Activated naive CD4-positive, alpha-beta T cell treated with anti-CD3 and anti-CD28 coated beads, Interleukin-2, amount 50 U/mL, for 72 hours (primary cell): ENCODE results near the gene OR1K1. TPM values are rescaled to one million over a fixed set of nuclear protein-coding genes. Genes with fewer than 3 reads are reported as not detected.
"Not testable (repeated sequence)": the region's sequence is repeated elsewhere in the genome, so short reads cannot be mapped to it uniquely, and the experiment has no call there.

ENCODE experiments used
- ATAC-seq, 2 donors: fragments of 150-1000 bp; cut with Tn5 transposase; 2 replicates each; pipeline ENCODE4 v1.10.0; 2021; ENCODE audit warnings: mild to moderate bottlenecking in 2 of 2, moderate library complexity in 2 of 2
- DNase-seq, 2 donors: peaks; one replicate each; pipeline ENCODE4 v3.0.0; 2021 to 2022; ENCODE audit warnings: low spot score in 2 of 2
- H3K27ac Mint-ChIP-seq, 2 donors: one replicate each; pipeline ENCODE4 v1.8.0; 2022; ENCODE audit warnings: mild to moderate bottlenecking in 2 of 2, mixed read lengths in 2 of 2
- H3K36me3 Mint-ChIP-seq, 2 donors: one replicate each; pipeline ENCODE4 v1.8.0; 2022; ENCODE audit warnings: mixed read lengths in 2 of 2
- H3K9me3 Mint-ChIP-seq, 2 donors: one replicate each; pipeline ENCODE4 v1.8.0; 2022; ENCODE audit warnings: mixed read lengths in 2 of 2
- total RNA-seq, 2 donors: library from RNA; stranded (reverse); gene quantifications; one replicate each; pipeline ENCODE4 v1.2.3, GENCODE V29; 2022

Gene OR1K1
- total RNA-seq, 2 donors from 2014 or later: not detected

GRCh38 chr9:122807271-122807900 is 7.5 kb downstream of the OR1K1 start:
- H3K36me3 Mint-ChIP-seq: peaks cover 8 to 20% of the 10 kb centered on the region in 2 donors
- peaks cover 0 to 9% of the 10 kb centered on the region in 2 donors for H3K9me3 Mint-ChIP-seq
- peak overlapping the region; percentile 79 to 90 for H3K27ac Mint-ChIP-seq
- DNase-seq (peak; percentile 62 to 65), ATAC-seq (peak; percentile 83 to 91)

- ATAC-seq (peak; percentile 36 to 55), DNase-seq (no peak)
- Mint-ChIP-seq H3K9me3 (peaks cover 0 to 9% of the 10 kb centered on the region in 2 donors), H3K27ac (peak overlapping the region; percentile 69 to 79), H3K36me3 (peaks cover 8 to 20% of the 10 kb centered on the region in 2 donors)
Measured at GRCh38 chr9:122808141-122808540, 8.2 kb downstream of the OR1K1 start.

DNA sequence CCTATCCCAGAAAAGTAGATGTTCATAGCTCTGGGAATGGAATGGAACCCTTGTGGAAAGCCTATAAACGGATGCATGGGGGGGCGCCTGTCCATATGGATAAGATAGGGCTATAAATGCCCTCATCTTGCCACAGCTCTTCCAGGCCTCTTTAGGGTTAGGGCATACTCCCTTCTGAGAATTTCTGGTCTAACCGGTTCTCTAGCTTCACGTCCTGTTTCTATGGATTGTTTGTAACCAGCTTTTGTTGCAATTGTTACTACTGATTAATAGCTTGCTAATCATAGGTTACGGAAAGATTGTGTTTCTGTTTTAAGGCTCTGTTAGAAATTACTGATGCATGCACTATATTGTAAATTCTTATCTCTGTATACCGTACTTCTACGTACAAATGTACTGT is 9.3 kb downstream of the OR1K1 start:
- ATAC-seq, H3K9me3 Mint-ChIP-seq, DNase-seq, H3K27ac Mint-ChIP-seq: not testable (repeated sequence)
- H3K36me3 Mint-ChIP-seq: peaks cover 8 to 20% of the 10 kb centered on the region in 2 donors

GRCh38 chr9:122810306-122810946 is 10.5 kb downstream of the OR1K1 start:
- DNase-seq (peak in 1 of 2 donors; percentile 68), ATAC-seq (peak; percentile 23 to 32)
- H3K27ac Mint-ChIP-seq: no peak overlapping the region
- peaks cover 8 to 20% of the 10 kb centered on the region in 2 donors for H3K36me3 Mint-ChIP-seq
- H3K9me3 Mint-ChIP-seq: peaks cover 0 to 7% of the 10 kb centered on the region in 2 donors

GRCh38 chr9:122812736-122813135 is 12.8 kb downstream of the OR1K1 start:
- ATAC-seq (no peak), DNase-seq (no peak)
- H3K9me3 Mint-ChIP-seq: no peaks in the 10 kb centered on the region
- peaks cover 0 to 5% of the 10 kb centered on the region in 2 donors for H3K36me3 Mint-ChIP-seq
- H3K27ac Mint-ChIP-seq: no peak overlapping the region

- Mint-ChIP-seq H3K36me3 (peaks cover 0 to 5% of the 10 kb centered on the region in 2 donors), H3K27ac (peak overlapping the region; percentile 19 to 57), H3K9me3 (no peaks in the 10 kb centered on the region)
- no peak for ATAC-seq
- DNase-seq: no peak
Measured at GRCh38 chr9:122814545-122814944, 14.6 kb downstream of the OR1K1 start.

DNA sequence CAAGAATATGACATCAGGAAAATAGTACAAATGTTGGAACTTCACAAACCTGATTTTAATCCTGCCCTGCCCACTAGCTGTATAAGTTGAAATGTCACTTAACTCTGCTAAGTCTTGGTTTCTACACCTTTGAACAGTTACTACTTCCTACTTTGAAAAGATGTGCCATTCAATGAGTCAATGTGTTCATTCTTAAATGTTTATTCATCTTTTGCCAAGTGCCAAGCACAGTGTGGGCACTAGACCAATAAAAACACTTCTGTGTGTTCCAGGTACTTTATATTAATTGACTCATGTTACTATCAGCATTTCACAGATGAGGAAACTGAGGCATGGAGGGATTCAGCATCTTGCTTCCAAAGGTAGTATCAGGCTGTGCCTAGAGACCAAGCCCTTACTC is 15.6 kb downstream of the OR1K1 start:
- no peak for DNase-seq
- Mint-ChIP-seq H3K27ac (peak overlapping the region in 1 of 2 donors; percentile 87), H3K9me3 (no peaks in the 10 kb centered on the region), H3K36me3 (peaks cover 0 to 5% of the 10 kb centered on the region in 2 donors)
- peak; percentile 15 to 21 for ATAC-seq

- DNase-seq: peak; percentile 23 to 57
- peak; percentile 75 to 82 for ATAC-seq
- peak overlapping the region; percentile 87 to 96 for H3K27ac Mint-ChIP-seq
Measured at GRCh38 chr9:122816163-122816867, 16.4 kb downstream of the OR1K1 start.

DNA sequence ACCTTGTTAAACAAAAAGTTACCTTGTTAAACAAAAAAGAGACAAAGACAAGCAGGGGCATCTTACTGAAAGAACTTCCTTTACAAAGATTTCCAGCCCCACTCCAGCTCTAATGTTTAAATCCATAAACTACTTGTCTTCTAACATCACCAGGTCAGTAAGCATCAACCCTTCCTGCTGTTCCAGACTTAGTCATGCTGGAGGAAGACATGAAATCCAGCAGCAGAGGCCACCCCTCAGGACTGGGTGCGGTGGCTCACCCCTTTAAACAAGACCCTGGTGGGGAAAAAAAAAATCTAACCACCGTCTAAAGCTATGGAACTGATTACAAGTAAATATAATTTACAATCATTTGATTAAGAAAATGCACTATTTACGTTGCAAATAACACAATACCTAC is 19.4 kb downstream of the OR1K1 start:
- no peak overlapping the region for H3K27ac Mint-ChIP-seq
- ATAC-seq: no peak
- no peaks in the 10 kb centered on the region for H3K9me3 Mint-ChIP-seq
- DNase-seq: no peak
- H3K36me3 Mint-ChIP-seq: peaks cover 2 to 5% of the 10 kb centered on the region in 2 donors

More at GRCh38 chr9:122816163-122816867, 16.4 kb downstream of the OR1K1 start:
- Mint-ChIP-seq H3K36me3 (peaks cover 0 to 5% of the 10 kb centered on the region in 2 donors), H3K9me3 (no peaks in the 10 kb centered on the region)

DNA sequence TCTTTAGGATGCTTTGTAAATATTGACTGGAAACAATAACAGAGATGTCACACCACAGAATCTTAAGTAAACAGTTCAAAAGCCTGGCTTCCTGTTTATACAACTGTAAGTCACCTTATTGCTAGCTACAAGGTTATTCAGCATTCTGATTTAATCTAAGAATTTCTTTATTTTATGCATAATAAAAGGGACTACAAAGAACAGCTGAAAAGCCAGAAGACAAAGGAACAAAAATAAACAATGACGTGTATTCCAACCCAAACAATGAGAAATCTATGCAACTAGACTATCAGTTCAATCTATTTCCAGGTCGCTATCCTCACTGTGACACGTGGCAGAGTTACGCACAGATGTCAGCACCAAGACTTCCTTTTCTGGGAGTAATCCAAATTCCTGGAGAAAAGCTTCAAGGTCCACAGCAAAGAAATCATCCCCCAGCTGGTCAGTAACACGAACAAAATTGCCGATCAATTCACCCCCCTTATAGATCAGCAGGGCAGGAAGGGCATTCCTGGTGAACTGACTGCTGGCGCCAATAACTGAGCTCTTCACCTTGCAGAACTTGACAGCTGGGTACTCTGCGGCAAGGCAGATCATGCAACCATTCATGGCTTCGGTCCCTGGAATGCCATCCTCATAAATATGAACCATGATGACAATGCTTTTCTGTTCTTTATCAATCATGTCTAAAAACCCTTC is 20.0 kb downstream of the OR1K1 start:
- Mint-ChIP-seq H3K27ac (peak overlapping the region in 1 of 2 donors; percentile 44), H3K9me3 (no peaks in the 10 kb centered on the region), H3K36me3 (peaks cover 4 to 5% of the 10 kb centered on the region in 2 donors)
- ATAC-seq: no peak
- DNase-seq: no peak

- ATAC-seq: no peak
- no peaks in the 10 kb centered on the region for H3K9me3 Mint-ChIP-seq
- DNase-seq: no peak
- H3K36me3 Mint-ChIP-seq: peaks cover 2 to 4% of the 10 kb centered on the region in 2 donors
- H3K27ac Mint-ChIP-seq: peak overlapping the region in 1 of 2 donors; percentile 44
Measured at GRCh38 chr9:122820490-122820845, 20.5 kb downstream of the OR1K1 start.

GRCh38 chr9:122821278-122821943 is 21.5 kb downstream of the OR1K1 start:
- ATAC-seq: no peak
- Mint-ChIP-seq H3K9me3 (no peaks in the 10 kb centered on the region), H3K27ac (peak overlapping the region in 1 of 2 donors; percentile 38), H3K36me3 (peaks cover 6 to 8% of the 10 kb centered on the region in 2 donors)
- DNase-seq: no peak

DNA sequence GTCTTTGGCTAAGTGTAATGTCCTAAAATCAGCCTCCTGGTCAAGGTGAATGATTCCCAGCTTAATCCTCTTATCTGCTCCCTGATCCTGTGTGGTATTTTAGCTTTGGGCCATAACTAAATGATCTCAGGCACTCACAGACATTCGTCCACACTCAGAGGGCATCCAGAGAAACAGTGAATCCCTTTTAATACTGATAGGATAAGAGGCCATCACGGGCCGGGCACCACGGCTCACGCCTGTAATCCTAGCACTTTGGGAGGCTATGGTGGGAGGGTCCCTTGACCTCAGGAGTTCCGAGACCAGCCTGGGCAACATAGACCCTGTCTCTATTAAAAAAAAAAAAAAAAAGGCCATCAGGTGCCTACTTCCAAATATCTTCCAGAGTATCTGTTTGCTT is 22.1 kb downstream of the OR1K1 start:
- DNase-seq: no peak
- H3K36me3 Mint-ChIP-seq: peaks cover 6 to 13% of the 10 kb centered on the region in 2 donors
- no peak for ATAC-seq
- H3K27ac Mint-ChIP-seq: no peak overlapping the region
- H3K9me3 Mint-ChIP-seq: no peaks in the 10 kb centered on the region

- ATAC-seq (no peak), DNase-seq (no peak)
- Mint-ChIP-seq H3K27ac (peak overlapping the region; percentile 13 to 62), H3K9me3 (no peaks in the 10 kb centered on the region), H3K36me3 (peaks cover 6 to 16% of the 10 kb centered on the region in 2 donors)
Measured at GRCh38 chr9:122822938-122823337, 23.0 kb downstream of the OR1K1 start.

GRCh38 chr9:122827761-122828093 is 27.8 kb downstream of the OR1K1 start:
- DNase-seq (no peak), ATAC-seq (peak in 1 of 2 donors; percentile 2)
- H3K27ac Mint-ChIP-seq: peak overlapping the region; percentile 96
- peaks cover 6 to 24% of the 10 kb centered on the region in 2 donors for H3K36me3 Mint-ChIP-seq
- no peaks in the 10 kb centered on the region for H3K9me3 Mint-ChIP-seq

- H3K27ac Mint-ChIP-seq: peak overlapping the region; percentile 96
- peaks cover 6 to 24% of the 10 kb centered on the region in 2 donors for H3K36me3 Mint-ChIP-seq
- not testable (repeated sequence) for ATAC-seq, H3K9me3 Mint-ChIP-seq, DNase-seq
Measured at GRCh38 chr9:122828965-122829284, 29.0 kb downstream of the OR1K1 start.
